MCF 10A (cell line): ENCODE data around the gene LIMS2. TPM values are rescaled to one million over a fixed set of nuclear protein-coding genes. Genes with fewer than 3 reads are reported as not detected.

ENCODE experiments used
- BruUV-seq: library from RNA; stranded (reverse); fragments of 400-500 nt; replicated peaks from 2 replicates; lab custom pipeline; 2021; lab: Mats Ljungman, UMichigan
- CTCF ChIA-PET: fragments of 300-600 bp; sonication (Branson Sonifier 250); formaldehyde crosslinking; extraction: SDS; loops from one replicate; lab custom pipeline; 2021; ENCODE audit warnings: antibody characterized with exemption, inconsistent platforms; lab: Yijun Ruan, JAX
- POLR2A ChIA-PET: fragments of 300-600, 350-650 bp; sonication (Branson Sonifier 250); formaldehyde crosslinking; extraction: SDS; loops from one replicate; lab custom pipeline; 2020; ENCODE audit warnings: antibody characterized with exemption, inconsistent platforms; lab: Yijun Ruan, JAX
- DNase-seq: peaks from one replicate; pipeline ENCODE4 v3.0.0-alpha.2; 2018; ENCODE audit not compliant: unreplicated experiment
- H3K27ac Mint-ChIP-seq: one replicate; pipeline ENCODE4 v1.8.0; 2022; ENCODE audit warnings: mild to moderate bottlenecking, low read depth, mixed read lengths; ENCODE audit not compliant: unreplicated experiment
- H3K27me3 Mint-ChIP-seq: one replicate; pipeline ENCODE4 v1.8.0; 2022; ENCODE audit warnings: mixed read lengths; ENCODE audit not compliant: insufficient read depth, unreplicated experiment
- H3K36me3 Mint-ChIP-seq: one replicate; pipeline ENCODE4 v1.8.0; 2022; ENCODE audit warnings: mild to moderate bottlenecking, moderate library complexity, mixed read lengths; ENCODE audit not compliant: insufficient read depth, unreplicated experiment
- H3K4me1 Mint-ChIP-seq: one replicate; pipeline ENCODE4 v1.8.0; 2022; ENCODE audit warnings: mixed read lengths; ENCODE audit not compliant: insufficient read depth, unreplicated experiment
- H3K4me3 Mint-ChIP-seq: one replicate; pipeline ENCODE4 v1.8.0; 2022; ENCODE audit warnings: mild to moderate bottlenecking, moderate library complexity, mixed read lengths; ENCODE audit not compliant: unreplicated experiment
- H3K9me3 Mint-ChIP-seq: one replicate; pipeline ENCODE4 v1.8.0; 2022; ENCODE audit warnings: mixed read lengths; ENCODE audit not compliant: unreplicated experiment
- intact Hi-C: fragments of 100-400 bp; cut with micrococcal nuclease; formaldehyde crosslinking; loops from 2 replicates; pipeline ENCODE4 v1.14.1; 2022
- total RNA-seq: library from RNA; stranded (reverse); gene quantifications from 2 replicates; pipeline ENCODE4 v1.2.3, GENCODE V29; 2022
- TF ChIP-seq, protein P1 (sequence below): fragments of 200-600 bp; IDR thresholded peaks from one replicate; pipeline ENCODE4 v1.8.0; 2022; ENCODE audit warnings: antibody characterized with exemption, mild to moderate bottlenecking; ENCODE audit not compliant: unreplicated experiment

The LIMS2 gene
- total RNA-seq, 1 experiment from 2014 or later = not detected

DNA sequence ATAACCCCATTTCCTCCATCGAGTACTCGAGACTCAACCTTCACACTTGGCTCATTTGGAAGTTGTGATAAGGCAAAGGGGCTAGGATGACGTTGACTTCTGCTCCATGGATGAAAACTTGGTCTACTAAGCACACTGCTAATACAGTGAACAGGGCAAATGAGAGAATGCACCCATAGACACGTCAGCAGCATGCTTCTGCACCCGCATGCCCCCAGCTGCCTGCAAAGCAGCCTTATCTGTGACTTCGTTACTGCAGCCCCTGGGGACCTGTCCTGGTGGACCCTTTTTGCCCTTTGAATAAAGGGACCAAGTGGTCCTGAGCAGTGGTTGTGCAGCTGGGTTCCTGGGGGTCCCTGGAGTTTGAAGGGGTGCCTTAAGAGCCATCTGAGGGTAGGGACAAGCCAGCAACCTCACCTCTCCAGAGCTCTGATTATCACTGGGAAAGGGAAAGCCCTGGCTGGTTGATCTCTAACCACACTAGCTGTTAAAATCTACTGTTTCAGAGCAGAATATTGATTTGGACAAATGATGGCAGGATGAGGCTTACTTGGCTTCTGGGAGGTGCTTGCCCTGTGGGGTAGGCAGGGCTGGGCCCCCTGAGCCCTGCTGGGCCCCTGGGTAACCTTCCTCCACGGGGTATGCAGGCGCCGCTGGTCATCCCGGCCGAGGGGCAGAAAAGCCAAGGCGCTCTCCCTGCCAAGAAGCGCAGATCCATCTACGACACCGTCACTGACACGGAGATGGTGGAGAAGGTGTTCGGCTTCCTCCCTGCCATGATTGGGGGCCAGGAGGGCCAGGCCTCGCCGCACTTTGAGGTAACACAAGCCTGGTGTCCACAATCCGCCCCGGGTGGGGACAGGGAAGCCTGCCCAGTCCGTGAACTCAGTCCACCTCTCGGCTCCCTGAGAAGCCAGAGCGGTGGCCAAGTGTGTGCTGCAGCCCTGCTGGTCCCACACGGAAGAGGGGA lies 67.0 kb downstream of the LIMS2 start:
- no peak overlapping the region for H3K27ac Mint-ChIP-seq
- H3K4me3 Mint-ChIP-seq = no peak overlapping the region
- peaks cover 6% of the 10 kb centered on the region for H3K9me3 Mint-ChIP-seq
- ChIA-PET POLR2A (no interaction called here), CTCF (interaction anchor here (0.7 to 0.8 kb wide), 3 partner anchors 9 to 514 kb away, joined by 3 read pairs; no protein-coding TSS in a partner anchor)
- no TSS peak for BruUV-seq
- H3K27me3 Mint-ChIP-seq = no peaks in the 10 kb centered on the region
- intact Hi-C loops = no loop called here
- TF ChIP-seq, protein P1, sequence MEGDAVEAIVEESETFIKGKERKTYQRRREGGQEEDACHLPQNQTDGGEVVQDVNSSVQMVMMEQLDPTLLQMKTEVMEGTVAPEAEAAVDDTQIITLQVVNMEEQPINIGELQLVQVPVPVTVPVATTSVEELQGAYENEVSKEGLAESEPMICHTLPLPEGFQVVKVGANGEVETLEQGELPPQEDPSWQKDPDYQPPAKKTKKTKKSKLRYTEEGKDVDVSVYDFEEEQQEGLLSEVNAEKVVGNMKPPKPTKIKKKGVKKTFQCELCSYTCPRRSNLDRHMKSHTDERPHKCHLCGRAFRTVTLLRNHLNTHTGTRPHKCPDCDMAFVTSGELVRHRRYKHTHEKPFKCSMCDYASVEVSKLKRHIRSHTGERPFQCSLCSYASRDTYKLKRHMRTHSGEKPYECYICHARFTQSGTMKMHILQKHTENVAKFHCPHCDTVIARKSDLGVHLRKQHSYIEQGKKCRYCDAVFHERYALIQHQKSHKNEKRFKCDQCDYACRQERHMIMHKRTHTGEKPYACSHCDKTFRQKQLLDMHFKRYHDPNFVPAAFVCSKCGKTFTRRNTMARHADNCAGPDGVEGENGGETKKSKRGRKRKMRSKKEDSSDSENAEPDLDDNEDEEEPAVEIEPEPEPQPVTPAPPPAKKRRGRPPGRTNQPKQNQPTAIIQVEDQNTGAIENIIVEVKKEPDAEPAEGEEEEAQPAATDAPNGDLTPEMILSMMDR = no peak
- H3K4me1 Mint-ChIP-seq = no peaks in the 10 kb centered on the region
- no peaks in the 10 kb centered on the region for H3K36me3 Mint-ChIP-seq
- no peak for DNase-seq

DNA sequence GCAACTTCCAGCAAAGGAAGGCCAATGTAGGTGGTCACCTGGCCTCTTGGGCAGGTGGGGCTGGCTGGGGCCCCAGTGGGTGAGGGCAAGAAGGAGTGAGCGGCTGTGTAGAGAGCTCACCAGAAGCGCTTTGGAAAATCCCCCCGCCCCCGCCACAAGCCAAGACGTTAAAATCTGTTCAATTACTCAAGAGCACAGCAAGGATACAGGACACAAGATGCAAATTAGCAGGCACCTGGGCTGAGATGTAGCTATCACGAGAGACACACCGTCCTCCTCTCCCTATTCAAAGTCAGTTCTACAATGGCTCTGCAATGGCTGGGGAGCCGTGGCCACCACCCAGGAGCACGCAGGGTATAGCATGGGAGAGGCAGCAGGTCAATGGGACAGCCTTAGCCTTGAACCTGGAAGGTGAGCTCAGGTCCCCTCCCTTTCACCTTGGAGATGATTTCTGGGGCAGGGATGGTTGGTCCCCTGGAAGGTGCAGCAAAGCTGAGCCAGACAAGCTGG lies 67.9 kb downstream of the LIMS2 start:
- DNase-seq = no peak
- intact Hi-C loops = no loop called here
- Mint-ChIP-seq H3K27ac (no peak overlapping the region), H3K36me3 (no peaks in the 10 kb centered on the region), H3K4me1 (no peaks in the 10 kb centered on the region), H3K9me3 (no peaks in the 10 kb centered on the region), H3K27me3 (no peaks in the 10 kb centered on the region), H3K4me3 (no peak overlapping the region)
- POLR2A ChIA-PET = no interaction called here
- BruUV-seq = no TSS peak
- TF ChIP-seq, protein P1 = no peak
- CTCF ChIA-PET = interaction anchor here (0.5 to 0.8 kb wide), 3 partner anchors 8 to 540 kb away, joined by 3 read pairs; no protein-coding TSS in a partner anchor

DNA sequence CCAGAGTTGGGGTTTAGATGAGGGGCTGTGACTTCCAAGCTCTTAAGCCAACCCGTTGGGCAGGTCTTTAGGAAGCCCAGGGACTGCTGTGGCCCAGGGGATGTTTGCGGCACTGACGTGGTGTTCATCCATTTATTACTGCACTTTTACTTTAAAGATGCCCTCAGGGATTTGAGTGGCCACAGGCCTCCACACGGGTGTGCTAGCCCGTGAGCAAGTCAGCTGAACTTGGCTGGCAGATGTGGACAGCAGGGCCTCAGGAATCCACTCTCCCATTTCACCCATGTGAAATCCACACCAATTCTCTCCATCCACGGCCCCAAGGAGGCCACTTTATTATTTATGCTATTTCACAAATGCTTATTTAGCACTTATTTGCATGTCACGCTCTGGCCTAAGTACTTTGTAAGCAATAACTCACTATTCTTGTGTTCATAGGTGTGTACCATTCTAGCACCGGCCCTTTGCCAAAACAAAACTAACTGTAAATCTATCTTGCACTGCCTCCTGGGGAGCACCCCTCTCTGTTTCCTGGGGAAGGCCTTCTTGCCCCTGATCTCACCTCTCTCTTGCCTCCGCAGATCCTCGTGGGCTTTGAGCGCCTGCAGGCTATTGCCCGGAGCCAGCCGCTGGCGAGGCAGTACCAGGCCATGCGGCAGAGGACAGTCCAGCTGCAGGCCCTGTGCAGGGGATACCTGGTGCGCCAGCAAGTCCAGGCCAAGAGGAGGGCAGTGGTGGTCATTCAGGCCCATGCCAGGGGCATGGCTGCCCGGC lies 68.5 kb downstream of the LIMS2 start:
- no peak overlapping the region for H3K27ac Mint-ChIP-seq
- no peaks in the 10 kb centered on the region for H3K36me3 Mint-ChIP-seq
- H3K27me3 Mint-ChIP-seq = no peaks in the 10 kb centered on the region
- H3K4me3 Mint-ChIP-seq = no peak overlapping the region
- H3K4me1 Mint-ChIP-seq = no peaks in the 10 kb centered on the region
- no TSS peak for BruUV-seq
- H3K9me3 Mint-ChIP-seq = peaks cover 5% of the 10 kb centered on the region
- TF ChIP-seq, protein P1 = no peak
- DNase-seq = no peak
- CTCF ChIA-PET = interaction anchor here (0.5 to 0.6 kb wide), 2 partner anchors 16 to 539 kb away, joined by 3 read pairs; no protein-coding TSS in a partner anchor
- intact Hi-C loops = no loop called here
- POLR2A ChIA-PET = no interaction called here
